ENCODE results near the gene SPPL3.

DNA sequence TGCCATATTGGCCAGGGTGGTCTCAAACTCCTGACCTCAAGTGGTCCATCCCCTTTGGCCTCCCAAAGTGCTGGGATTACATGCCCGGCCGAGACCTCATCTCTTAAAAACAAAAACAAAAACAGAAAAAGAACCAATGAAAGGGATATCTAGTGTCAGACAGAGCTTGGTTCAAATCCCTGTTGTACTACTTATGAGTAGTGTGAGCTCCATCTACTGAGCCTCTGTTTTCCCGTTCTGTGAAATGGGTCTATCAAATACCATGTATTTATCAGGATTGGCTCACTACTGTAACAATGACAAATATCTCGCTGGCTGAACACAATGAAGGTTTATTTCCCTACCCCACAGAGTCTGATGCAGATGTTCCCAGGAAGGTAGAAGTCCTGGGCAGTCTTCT lies 37.3 kb upstream of the SPPL3 start:
- TF ChIP-seq POLR2AphosphoS5 (IDR thresholded peaks at IDR 0.05; ENCODE audit: borderline replicate concordance, low read depth, low read length) (no peak), EZH2 (IDR thresholded peaks at IDR 0.05) (no peak), FOXP2 (optimal IDR thresholded peaks at IDR 0.05; ENCODE audit: control extremely low read depth, extremely low read length, insufficient read depth) (no peak)

Data from SK-N-MC (cell line).